Effector memory CD8-positive, alpha-beta T cell (primary cell): ENCODE measurements around the gene CHD9NB.
"Not testable (repeated sequence)": the region's sequence is repeated elsewhere in the genome, so short reads cannot be mapped to it uniquely, and the experiment has no call there.

Experiments
- ATAC-seq: fragments of 150-1000 bp; cut with Tn5 transposase; replicated peaks from 2 replicates; pipeline ENCODE4 v1.10.0; 2021; ENCODE audit warnings: mild to moderate bottlenecking, moderate library complexity
- DNase-seq, 3 experiments: peaks; one replicate each; pipeline ENCODE4 v3.0.0; 2021
- H3K27ac Mint-ChIP-seq, 2 donors: one replicate each; pipeline ENCODE4 v1.8.0; 2022; ENCODE audit warnings: mild to moderate bottlenecking in 2 of 2, mixed read lengths in 2 of 2, moderate library complexity in 2 of 2
- H3K27me3 Mint-ChIP-seq, 2 donors: one replicate each; pipeline ENCODE4 v1.8.0; 2022; ENCODE audit warnings: mixed read lengths in 2 of 2
- H3K36me3 Mint-ChIP-seq: one replicate; pipeline ENCODE4 v1.8.0; 2022; ENCODE audit warnings: mild to moderate bottlenecking, moderate library complexity, mixed read lengths; ENCODE audit not compliant: insufficient read depth
- H3K4me1 Mint-ChIP-seq, 2 donors: one replicate each; pipeline ENCODE4 v1.8.0; 2022; ENCODE audit warnings: low read depth in 2 of 2, mixed read lengths in 2 of 2
- H3K4me3 Mint-ChIP-seq, 2 donors: one replicate each; pipeline ENCODE4 v1.8.0; 2022; ENCODE audit warnings: mild to moderate bottlenecking in 2 of 2, mixed read lengths in 2 of 2, moderate library complexity in 2 of 2
- H3K9me3 Mint-ChIP-seq, 2 donors: one replicate each; pipeline ENCODE4 v1.8.0; 2022; ENCODE audit warnings: mixed read lengths in 2 of 2

CHD9NB gene

DNA sequence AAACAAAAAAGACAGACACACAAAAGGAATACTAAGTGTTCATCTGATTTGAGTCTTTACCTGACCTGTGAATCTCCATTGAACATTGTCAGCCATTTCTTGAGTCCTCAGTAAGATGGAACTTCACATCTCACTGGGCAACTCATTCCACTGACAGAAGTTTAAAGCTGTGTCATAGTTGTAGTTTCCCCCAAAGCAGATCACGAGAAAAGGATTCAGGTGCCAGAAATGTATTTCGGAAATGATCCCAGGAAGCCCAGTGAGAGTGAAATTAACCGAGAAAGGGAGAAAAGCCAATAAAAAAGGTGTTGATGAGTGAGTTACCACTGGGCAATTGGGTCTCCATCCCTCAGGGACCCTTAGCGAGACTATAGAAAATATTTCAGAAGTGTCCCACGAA, 8.6 kb upstream of the CHD9NB start:
- Mint-ChIP-seq H3K4me3 (peak overlapping the region; percentile 13 to 56), H3K36me3 (no peaks in the 10 kb centered on the region), H3K27ac (peak overlapping the region; percentile 67 to 82), H3K4me1 (peaks cover 51 to 55% of the 10 kb centered on the region in 2 donors), H3K27me3 (no peaks in the 10 kb centered on the region), H3K9me3 (no peaks in the 10 kb centered on the region)
- DNase-seq (no peak), ATAC-seq (no peak)

DNA sequence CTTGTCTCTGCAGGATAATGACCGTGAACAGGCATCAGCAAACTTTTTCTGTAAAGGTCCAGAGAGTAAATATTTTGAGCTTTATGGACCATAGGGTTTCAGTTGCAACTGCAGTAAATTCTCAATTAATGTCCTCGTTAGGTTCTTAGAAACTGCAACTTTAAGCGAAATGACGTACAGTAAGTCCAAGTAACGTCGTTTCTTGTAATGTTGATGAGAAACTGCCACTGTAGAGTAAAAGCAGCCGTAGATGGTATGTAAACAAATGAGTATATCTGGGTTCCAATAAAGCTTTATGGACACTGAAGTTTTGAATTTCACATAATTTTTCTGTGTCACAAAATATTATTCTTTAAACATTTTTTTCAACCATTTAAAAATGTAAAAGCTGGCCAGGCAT, 7.0 kb upstream of the CHD9NB start:
- Mint-ChIP-seq H3K9me3 (no peaks in the 10 kb centered on the region), H3K36me3 (no peaks in the 10 kb centered on the region), H3K27ac (no peak overlapping the region), H3K27me3 (no peaks in the 10 kb centered on the region), H3K4me1 (peaks cover 44 to 49% of the 10 kb centered on the region in 2 donors), H3K4me3 (no peak overlapping the region)
- ATAC-seq (no peak), DNase-seq (no peak)

DNA sequence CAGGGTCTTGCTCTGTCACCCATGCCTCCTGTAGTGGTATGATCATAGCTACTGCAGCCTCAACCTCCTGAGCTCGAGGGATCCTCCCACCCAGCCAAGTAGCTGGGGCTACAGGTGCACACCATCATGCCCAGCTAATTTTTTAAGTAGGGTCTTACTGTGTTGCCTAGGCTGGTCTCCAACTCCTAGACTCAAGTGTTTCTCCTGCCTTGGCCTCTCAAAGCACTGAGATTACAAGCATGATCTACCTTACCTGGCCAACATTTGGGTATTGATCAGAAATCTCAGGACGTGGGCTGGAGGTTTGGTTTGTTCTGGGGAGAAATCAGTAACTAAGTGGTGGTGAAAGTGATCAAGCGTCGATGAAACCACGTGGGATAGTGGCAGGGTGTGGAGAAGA, 6.2 kb upstream of the CHD9NB start:
- Mint-ChIP-seq H3K9me3 (no peaks in the 10 kb centered on the region), H3K27ac (peak overlapping the region; percentile 6 to 87), H3K4me1 (peaks cover 42 to 47% of the 10 kb centered on the region in 2 donors), H3K36me3 (no peaks in the 10 kb centered on the region), H3K27me3 (no peaks in the 10 kb centered on the region), H3K4me3 (peak overlapping the region in 1 of 2 donors; percentile 56)
- no peak for ATAC-seq
- no peak for DNase-seq

DNA sequence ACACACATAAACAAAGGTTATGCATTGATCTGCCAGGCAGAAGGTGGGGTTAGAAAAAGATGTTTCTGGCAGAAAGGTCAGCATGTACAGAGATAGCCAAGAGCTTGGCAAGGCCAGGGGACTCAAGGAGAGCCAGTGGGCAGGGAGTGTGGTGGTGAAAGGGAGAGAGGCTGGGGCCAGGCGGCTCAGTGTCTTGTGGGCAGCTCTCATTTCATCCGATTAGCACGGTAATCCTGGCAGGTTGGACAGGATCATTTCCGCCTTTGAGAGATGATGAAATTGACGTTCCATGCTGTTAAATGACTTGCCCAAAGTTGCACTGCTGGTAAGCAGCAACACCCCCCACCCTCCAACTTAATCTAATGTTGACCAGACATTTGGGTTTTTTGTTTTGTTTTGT, 5.7 kb upstream of the CHD9NB start:
- Mint-ChIP-seq H3K9me3 (no peaks in the 10 kb centered on the region), H3K36me3 (no peaks in the 10 kb centered on the region), H3K4me3 (peak overlapping the region in 1 of 2 donors; percentile 56), H3K27ac (peak overlapping the region; percentile 38 to 87), H3K4me1 (peaks cover 40 to 47% of the 10 kb centered on the region in 2 donors), H3K27me3 (no peaks in the 10 kb centered on the region)
- DNase-seq = no peak
- ATAC-seq = no peak

DNA sequence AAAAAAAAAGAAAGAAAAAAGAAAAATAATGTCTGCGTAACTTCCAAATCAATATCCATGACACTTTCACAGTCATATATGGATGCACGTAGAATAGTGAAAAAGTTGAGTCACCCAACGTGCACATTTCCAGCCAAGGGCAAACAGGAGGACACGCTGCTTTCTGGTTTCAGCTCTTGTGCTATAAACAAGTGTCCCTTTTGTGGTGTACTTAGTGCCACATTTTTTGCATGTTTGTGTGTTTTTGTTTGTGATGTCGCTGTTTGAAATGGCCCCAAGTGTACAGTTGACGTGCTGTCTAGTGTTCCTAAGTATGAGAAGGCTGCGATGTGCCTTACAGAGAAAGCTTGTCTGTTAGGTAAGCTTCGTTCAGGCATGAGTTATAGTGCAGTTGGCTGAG, 5.0 kb upstream of the CHD9NB start:
- Mint-ChIP-seq H3K4me3 (no peak overlapping the region), H3K27ac (peak overlapping the region in 1 of 2 donors; percentile 87), H3K27me3 (no peaks in the 10 kb centered on the region), H3K4me1 (peaks cover 43 to 47% of the 10 kb centered on the region in 2 donors), H3K36me3 (no peaks in the 10 kb centered on the region), H3K9me3 (no peaks in the 10 kb centered on the region)
- ATAC-seq (no peak), DNase-seq (no peak)

DNA sequence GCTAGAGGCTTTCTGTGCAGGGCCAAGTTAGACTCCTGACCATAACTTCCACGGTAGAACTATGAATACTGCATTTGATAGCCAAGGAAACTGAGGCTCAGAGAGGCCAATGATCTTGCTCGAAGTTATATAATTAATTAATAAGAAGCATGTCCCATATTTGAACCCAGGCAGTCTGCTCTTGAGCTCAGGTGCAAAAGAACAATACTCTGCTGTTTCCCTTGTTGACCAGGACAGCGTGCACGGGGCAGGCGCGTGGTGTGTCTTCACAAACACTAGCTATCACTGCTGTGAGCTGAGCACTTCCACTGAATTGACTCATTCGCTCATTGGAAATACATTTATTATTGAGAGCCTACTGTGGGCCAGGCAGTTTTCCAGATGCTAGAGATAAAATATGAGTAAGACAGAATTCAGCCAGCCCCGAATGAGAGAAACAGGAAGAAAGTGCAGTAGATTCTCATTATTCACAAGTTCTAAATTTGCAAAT, 3.7 kb upstream of the CHD9NB start:
- Mint-ChIP-seq H3K36me3 (no peaks in the 10 kb centered on the region), H3K4me1 (peaks cover 36 to 39% of the 10 kb centered on the region in 2 donors), H3K9me3 (no peaks in the 10 kb centered on the region), H3K4me3 (peak overlapping the region; percentile 81 to 87), H3K27ac (peak overlapping the region in 1 of 2 donors; percentile 93), H3K27me3 (no peaks in the 10 kb centered on the region)
- no peak for ATAC-seq
- no peak for DNase-seq

DNA sequence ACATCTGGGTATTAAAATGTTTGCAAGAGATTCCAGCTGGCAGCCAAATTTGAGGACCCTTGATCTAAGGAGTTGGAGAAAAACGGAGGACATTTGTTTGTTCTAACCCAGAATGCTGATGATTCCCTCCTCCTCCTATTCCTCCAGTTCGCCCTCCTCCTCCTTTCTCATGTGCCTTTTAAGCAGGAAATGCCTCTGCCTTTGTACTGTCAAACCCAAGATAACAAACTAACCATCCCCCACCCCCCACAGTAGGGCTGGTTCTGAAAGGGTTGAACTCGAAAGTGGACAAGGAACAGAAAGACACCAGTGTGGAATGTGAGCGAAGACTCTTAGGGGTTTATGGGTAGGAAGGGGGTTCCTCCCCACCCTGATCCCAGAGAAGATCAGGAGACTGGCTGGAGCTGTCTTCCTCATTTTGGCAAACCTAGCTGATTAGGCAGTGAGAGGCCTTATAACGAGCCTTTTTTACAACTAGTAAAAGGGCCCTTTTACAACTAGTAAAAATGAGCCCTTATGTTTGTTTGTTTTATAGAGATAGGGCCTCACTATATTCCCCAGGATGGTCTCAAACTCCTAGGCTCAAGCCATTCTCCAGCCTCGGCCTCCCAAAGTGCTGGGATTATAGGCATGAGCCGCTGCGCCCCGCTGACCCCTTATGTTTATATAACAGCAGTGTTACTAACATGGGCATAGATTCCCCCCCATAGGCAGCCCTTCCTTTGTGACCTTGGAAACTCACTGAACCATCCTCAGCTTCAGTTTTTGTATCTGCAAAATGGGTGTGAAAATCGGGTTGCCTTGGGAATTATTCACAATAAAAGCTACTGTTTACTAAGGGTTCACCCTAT, 3.1 kb upstream of the CHD9NB start:
- ATAC-seq (no peak), DNase-seq (no peak)
- peak overlapping the region; percentile 87 to 93 for H3K27ac Mint-ChIP-seq
- no peaks in the 10 kb centered on the region for H3K36me3 Mint-ChIP-seq
- no peaks in the 10 kb centered on the region for H3K27me3 Mint-ChIP-seq
- peaks cover 32 to 35% of the 10 kb centered on the region in 2 donors for H3K4me1 Mint-ChIP-seq
- peak overlapping the region; percentile 81 to 87 for H3K4me3 Mint-ChIP-seq
- H3K9me3 Mint-ChIP-seq = no peaks in the 10 kb centered on the region

DNA sequence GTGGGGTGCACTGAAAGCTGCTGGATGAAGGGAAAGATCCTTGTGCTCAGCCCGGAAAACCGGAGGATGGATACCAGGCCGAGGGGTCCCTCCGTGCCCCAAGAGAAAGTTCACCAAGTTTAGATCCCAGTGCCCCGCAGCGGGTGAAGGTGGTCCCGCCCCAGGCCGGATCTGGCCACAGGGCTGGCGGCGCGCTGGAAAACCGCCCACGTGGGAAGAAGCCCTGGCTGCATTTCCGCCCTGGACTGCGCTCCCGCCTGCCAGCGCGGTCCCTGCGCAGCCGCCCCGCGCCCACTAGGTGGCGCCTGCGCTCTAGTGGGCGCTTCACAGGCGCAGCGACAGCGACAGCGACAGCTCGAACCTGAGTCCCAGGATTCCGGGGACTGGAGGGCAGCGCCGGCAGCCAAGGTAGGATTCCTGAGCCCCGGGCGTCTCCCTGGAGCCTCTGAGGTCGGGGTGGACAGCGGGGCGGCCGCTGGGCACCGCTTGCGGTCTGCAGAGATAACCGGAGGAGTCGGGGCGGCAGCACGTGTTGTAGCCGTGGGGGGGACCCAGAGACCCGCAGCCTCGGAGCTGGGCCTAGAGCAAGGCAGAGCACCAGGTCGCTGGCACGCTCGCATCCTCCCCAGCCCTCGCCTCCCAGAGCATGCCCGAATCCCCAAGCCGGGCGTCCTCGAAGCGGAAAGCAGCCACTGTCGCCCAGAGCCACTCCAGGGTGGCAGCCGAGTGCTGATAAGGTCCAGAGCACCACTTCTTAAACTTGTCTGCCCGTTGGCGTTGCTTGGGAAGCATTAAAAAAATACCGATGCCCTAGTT, 2.2 kb upstream of the CHD9NB start, which contains the start of gene CHD9:
TSS of gene CHD9 (plus strand) at position 322 of the 816 bp plus-strand sequence. CDS start 101,099 bp downstream, outside the sequence.
- Mint-ChIP-seq H3K4me1 (peaks cover 32 to 35% of the 10 kb centered on the region in 2 donors), H3K27me3 (no peaks in the 10 kb centered on the region), H3K9me3 (no peaks in the 10 kb centered on the region), H3K36me3 (no peaks in the 10 kb centered on the region), H3K27ac (peak within 1 kb of the TSS; percentile 87 to 93), H3K4me3 (peak within 1 kb of the TSS; percentile 81 to 87)
- peak; percentile 91 for ATAC-seq
- peak; percentile 63 to 77 (median 75) for DNase-seq

DNA sequence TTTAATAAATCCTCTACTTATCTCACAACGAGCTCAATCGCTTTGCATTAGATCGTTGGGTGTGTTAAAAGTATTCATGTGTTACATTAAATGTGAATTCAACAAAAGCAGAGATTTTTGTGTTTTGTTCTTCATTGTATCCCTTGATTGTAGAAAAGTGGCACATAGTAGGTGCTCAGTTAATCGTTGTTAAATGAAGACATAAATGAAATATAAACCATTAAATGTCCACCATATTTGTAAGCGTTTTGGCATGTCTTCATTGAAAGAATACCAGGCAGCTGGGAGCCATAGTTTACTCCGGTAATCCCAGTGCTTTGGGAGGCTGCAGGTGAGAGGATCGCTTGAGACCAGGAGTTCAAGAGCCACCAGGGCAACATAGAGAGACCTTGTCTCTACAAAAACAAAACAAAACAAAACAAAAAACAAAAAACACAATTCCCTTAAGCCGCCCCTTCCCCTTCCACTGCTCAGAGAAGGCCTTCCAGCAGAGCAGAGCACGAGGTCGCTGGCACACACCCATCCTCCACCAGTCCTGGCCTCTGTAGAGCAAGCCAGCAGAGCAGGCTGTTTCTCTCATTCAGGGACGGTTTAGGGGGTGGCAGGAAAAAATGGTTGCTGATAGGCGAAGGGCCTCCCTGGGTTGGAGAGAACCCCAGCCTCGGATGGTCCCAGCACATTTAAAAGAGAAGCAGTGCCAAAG, 1.4 kb upstream of the CHD9NB start:
- peaks cover 31% of the 10 kb centered on the region in 2 donors for H3K4me1 Mint-ChIP-seq
- DNase-seq (peak in 2 of 3 experiments; percentile 6 to 9), ATAC-seq (peak; percentile 31)
- peak overlapping the region; percentile 87 to 93 for H3K27ac Mint-ChIP-seq
- peak overlapping the region; percentile 81 to 87 for H3K4me3 Mint-ChIP-seq
- no peaks in the 10 kb centered on the region for H3K36me3 Mint-ChIP-seq
- no peaks in the 10 kb centered on the region for H3K27me3 Mint-ChIP-seq
- no peaks in the 10 kb centered on the region for H3K9me3 Mint-ChIP-seq

DNA sequence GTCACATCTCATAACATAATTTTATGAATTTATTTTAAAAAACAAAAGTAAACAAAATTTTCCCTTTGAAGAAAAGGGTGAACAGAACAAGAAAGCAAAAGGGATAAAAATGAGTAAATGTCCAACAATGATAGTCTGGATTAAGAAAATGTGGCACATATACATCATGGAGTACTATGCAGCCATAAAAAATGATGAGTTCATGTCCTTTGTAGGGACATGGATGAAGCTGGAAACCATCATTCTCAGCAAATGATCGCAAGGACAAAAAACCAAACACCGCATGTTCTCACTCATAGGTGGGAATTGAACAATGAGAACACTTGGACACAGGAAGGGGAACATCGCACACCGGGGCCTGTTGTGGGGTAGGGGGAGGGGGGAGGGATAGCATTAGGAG, 1.4 kb downstream of the CHD9NB start:
- H3K4me1 Mint-ChIP-seq = peaks cover 12 to 17% of the 10 kb centered on the region in 2 donors
- not testable (repeated sequence) for H3K36me3 Mint-ChIP-seq, H3K27me3 Mint-ChIP-seq, DNase-seq, H3K4me3 Mint-ChIP-seq, H3K27ac Mint-ChIP-seq, H3K9me3 Mint-ChIP-seq, ATAC-seq

DNA sequence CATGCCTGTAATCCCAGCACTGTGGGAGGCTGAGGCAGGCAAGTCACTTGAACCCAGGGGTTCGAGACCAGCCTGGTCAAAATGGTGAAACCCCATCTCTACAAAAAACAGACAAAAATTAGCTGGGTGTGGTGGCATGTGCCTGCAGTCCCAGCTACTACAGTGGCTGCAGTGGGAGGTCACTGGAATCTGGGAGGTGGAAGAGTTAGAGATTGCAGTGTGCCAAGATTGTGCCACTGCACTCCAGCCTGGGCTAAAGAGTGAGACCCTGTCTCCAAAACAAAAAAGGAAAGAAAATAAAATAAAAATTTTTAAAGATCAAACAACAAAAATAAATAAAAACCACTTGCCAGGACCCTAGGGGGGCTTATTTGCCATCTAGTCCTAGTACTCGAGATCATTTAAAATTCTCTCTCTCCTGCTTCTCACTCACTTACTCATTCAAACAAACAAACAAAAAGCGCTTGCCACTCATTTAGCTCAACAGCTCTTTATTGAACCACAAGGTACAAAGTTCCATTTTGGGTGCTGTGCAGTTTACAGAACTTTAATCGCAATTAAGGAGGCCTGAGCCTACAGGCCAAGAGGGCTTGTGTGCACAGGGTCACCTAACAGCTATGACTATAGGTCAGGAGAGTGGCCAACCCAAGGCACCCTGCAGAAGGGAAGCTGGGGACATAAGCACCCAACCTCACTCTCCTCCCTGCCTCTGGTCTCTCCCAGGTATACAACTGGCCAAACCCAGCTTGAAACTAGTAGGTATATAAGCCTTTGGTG, 4.4 kb downstream of the CHD9NB start:
- Mint-ChIP-seq H3K4me1 (peaks cover 0 to 4% of the 10 kb centered on the region in 2 donors), H3K4me3 (no peak overlapping the region)
- no peak for ATAC-seq

DNA sequence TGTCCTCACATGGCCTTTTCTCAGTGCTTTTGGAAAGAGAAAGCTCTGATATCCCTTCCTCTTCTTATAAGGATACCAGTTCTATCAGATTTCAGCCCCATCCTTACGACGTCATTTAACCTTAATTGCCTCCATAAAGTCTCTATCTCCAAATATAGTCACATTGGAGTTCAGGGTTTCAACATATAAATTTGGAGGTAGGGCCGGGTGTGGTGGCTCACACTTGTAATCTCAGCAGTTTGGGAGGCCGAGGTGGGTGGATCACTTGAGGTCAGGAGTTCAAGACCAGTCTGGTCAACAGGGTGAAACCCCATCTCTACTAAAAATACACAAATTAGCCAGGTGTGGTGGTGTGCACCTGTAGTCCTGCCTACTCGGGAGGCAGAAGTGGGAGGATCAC, 5.2 kb downstream of the CHD9NB start:
- H3K4me1 Mint-ChIP-seq, H3K27ac Mint-ChIP-seq, ATAC-seq, H3K36me3 Mint-ChIP-seq, DNase-seq, H3K9me3 Mint-ChIP-seq, H3K4me3 Mint-ChIP-seq: not testable (repeated sequence)
- H3K27me3 Mint-ChIP-seq = peaks cover 17 to 33% of the 10 kb centered on the region in 2 donors

More for the DNA sequence above, 4.4 kb downstream of the CHD9NB start:
- no peak overlapping the region for H3K27ac Mint-ChIP-seq
- DNase-seq = no peak
- H3K9me3 Mint-ChIP-seq = no peaks in the 10 kb centered on the region
- peaks cover 11 to 26% of the 10 kb centered on the region in 2 donors for H3K27me3 Mint-ChIP-seq
- H3K36me3 Mint-ChIP-seq = no peaks in the 10 kb centered on the region
